ENCODE results near the gene SFRP4. TPM values are rescaled to one million over a fixed set of nuclear protein-coding genes. Genes with fewer than 3 reads are reported as not detected.

The SFRP4 gene
- total RNA-seq, 1 experiment from 2014 or later, result not detected

- Histone ChIP-seq H4K20me1 (ENCODE audit: control insufficient read depth, insufficient read depth, insufficient read length) (no peaks in the 10 kb centered on the region), H2BK15ac (ENCODE audit: low read depth, low read length) (no peak overlapping the region), H3K79me2 (ENCODE audit: insufficient read depth, low read length) (no peaks in the 10 kb centered on the region), H3K4me1 (ENCODE audit: insufficient read depth, low read length) (no peaks in the 10 kb centered on the region), H3K9me3 (ENCODE audit: control insufficient read depth, low read depth, low read length) (no peaks in the 10 kb centered on the region), H4K8ac (replicated peaks; ENCODE audit: insufficient read length, low read depth, low read length) (no peak overlapping the region), H3K27me3 (ENCODE audit: insufficient read depth, low read length) (no peaks in the 10 kb centered on the region), H3K23ac (ENCODE audit: insufficient read length, low read depth, low read length) (no peak overlapping the region), H3K9ac (ENCODE audit: extremely low read depth, insufficient read length, low read length) (no peak overlapping the region), H3K18ac (ENCODE audit: insufficient read length, low read depth, low read length) (no peak overlapping the region), H3K4me2 (ENCODE audit: insufficient read depth, insufficient read length, low read length) (no peak overlapping the region), H3K4ac (ENCODE audit: low read depth, low read length) (no peak overlapping the region), H3T11ph (ENCODE audit: low read length) (no peak overlapping the region), H2AK5ac (ENCODE audit: insufficient read length, low read length) (no peak overlapping the region), H2BK12ac (ENCODE audit: insufficient read length, low read depth, low read length) (no peak overlapping the region), H3K14ac (ENCODE audit: insufficient read depth, low read length) (no peak overlapping the region), H3K79me1 (ENCODE audit: insufficient read depth, low read depth, low read length, poor library complexity, severe bottlenecking) (no peaks in the 10 kb centered on the region), H2BK120ac (ENCODE audit: low read depth, low read length, poor library complexity, severe bottlenecking) (no peak overlapping the region), H3K27ac (ENCODE audit: insufficient read length, low read depth, low read length) (no peak overlapping the region), H2BK5ac (ENCODE audit: insufficient read length, low read length) (no peak overlapping the region), H2BK20ac (ENCODE audit: low read depth, low read length, poor library complexity, severe bottlenecking) (no peak overlapping the region), H4K91ac (ENCODE audit: insufficient read length, low read depth, low read length) (no peak overlapping the region), H4K5ac (ENCODE audit: insufficient read length, low read depth, low read length) (no peak overlapping the region), H3K23me2 (ENCODE audit: insufficient read length, low read depth, low read length, poor library complexity, severe bottlenecking) (no peaks in the 10 kb centered on the region), H3K56ac (ENCODE audit: insufficient read length, low read depth, low read length) (no peak overlapping the region), H2AFZ (ENCODE audit: low read length) (no peak overlapping the region)
- no peak for DNase-seq
- Mint-ChIP-seq H3K27ac (peak overlapping the region in 2 of 3 experiments; percentile 20 to 56; a peak in 2 of 7 replicates), H3K4me3 (no peak overlapping the region), H3K36me3 (ENCODE audit: insufficient read depth in 1 of 3, low read depth in 3 of 3) (no peaks in the 10 kb centered on the region), H3K27me3 (ENCODE audit: low read depth) (no peaks in the 10 kb centered on the region), H3K4me1 (peaks cover 13 to 14% of the 10 kb centered on the region in 2 experiments), H3K9me3 (no peaks in the 10 kb centered on the region)
- no peak for TF ChIP-seq CTCF (conservative IDR thresholded peaks at IDR 0.05)
- no CpG with 5 or more reads among the region's 2 CpGs for WGBS (ENCODE audit: extremely low coverage, insufficient read length, low lambda C conversion rate)
These were observed 28.1 kb upstream of the SFRP4 start for GRCh38 chr7:37944737-37945054.
